BJ (cell line): ENCODE results near the gene TRAPPC12. TPM values are rescaled to one million over a fixed set of nuclear protein-coding genes. Genes with fewer than 3 reads are reported as not detected.

Source experiments
- CTCF ChIA-PET: fragments of 350-600 bp; formaldehyde crosslinking; extraction: SDS; loops from one replicate; lab custom pipeline; 2021; ENCODE audit warnings: antibody characterized with exemption, inconsistent platforms; lab: Yijun Ruan, JAX
- POLR2A ChIA-PET: fragments of 300-600 bp; sonication (Branson Sonifier 250); formaldehyde crosslinking; extraction: SDS; loops from one replicate; lab custom pipeline; 2021; ENCODE audit warnings: antibody characterized with exemption; lab: Charles Lee
- DNase-seq: peaks from one replicate; pipeline ENCODE4 v3.0.0-alpha.2; 2011; ENCODE audit warnings: low read depth
- H3K27me3 ChIP-seq: 2 replicates; pipeline ENCODE4 v1.6.0; 2011; ENCODE audit warnings: low read length; ENCODE audit not compliant: control insufficient read depth, insufficient read depth
- H3K36me3 ChIP-seq: 2 replicates; pipeline ENCODE4 v1.5.1; 2011; ENCODE audit warnings: low read length; ENCODE audit not compliant: control insufficient read depth, insufficient read depth
- H3K4me3 ChIP-seq: 2 replicates; pipeline ENCODE4 v1.5.1; 2011; ENCODE audit warnings: low read depth, mild to moderate bottlenecking, control low read depth, low read length
- CTCF ChIP-seq: IDR thresholded peaks from 2 replicates; pipeline ENCODE4 v1.5.1; 2011; ENCODE audit warnings: low read depth, mild to moderate bottlenecking, control low read depth, inconsistent platforms, low read length, moderate library complexity; ENCODE audit not compliant: insufficient read depth
- polyA plus RNA-seq: library from polyadenylated mRNA; depleted of rRNA; stranded (reverse); fragments of >200 nt; gene quantifications from 2 replicates; pipeline ENCODE4 v1.2.3, GENCODE V29; 2011

TRAPPC12 gene
- polyA plus RNA-seq, 1 experiment: 57.8 TPM

GRCh38 chr2:3344897-3345296 is 34.6 kb upstream of the TRAPPC12 start:
- DNase-seq: no peak
- no peaks in the 10 kb centered on the region for H3K27me3 ChIP-seq
- ChIA-PET POLR2A (no interaction called here), CTCF (no interaction called here)
- H3K36me3 ChIP-seq: no peaks in the 10 kb centered on the region; the same call in 1 of the 2 replicates
- no peak for TF ChIP-seq CTCF
- H3K4me3 ChIP-seq: no peak overlapping the region

GRCh38 chr2:3345621-3346020 is 33.9 kb upstream of the TRAPPC12 start:
- no peak for DNase-seq
- CTCF ChIA-PET: no interaction called here

GRCh38 chr2:3348767-3349166 is 30.7 kb upstream of the TRAPPC12 start:
- Histone ChIP-seq H3K36me3 (peaks cover under 1% of the 10 kb centered on the region), H3K4me3 (no peak overlapping the region), H3K27me3 (no peaks in the 10 kb centered on the region)
- ChIA-PET POLR2A (no interaction called here), CTCF (no interaction called here)
- no peak for DNase-seq
- no peak for TF ChIP-seq CTCF

More at GRCh38 chr2:3345621-3346020, 33.9 kb upstream of the TRAPPC12 start:
- TF ChIP-seq CTCF: no peak
- no peak overlapping the region for H3K4me3 ChIP-seq
- H3K36me3 ChIP-seq: no peaks in the 10 kb centered on the region; the same call in 1 of the 2 replicates
- POLR2A ChIA-PET: no interaction called here
- H3K27me3 ChIP-seq: no peaks in the 10 kb centered on the region

GRCh38 chr2:3349211-3349693 is 30.2 kb upstream of the TRAPPC12 start:
- no peak for DNase-seq

GRCh38 chr2:3354986-3355385 is 24.5 kb upstream of the TRAPPC12 start:
- no peak overlapping the region for H3K4me3 ChIP-seq
- no peak for TF ChIP-seq CTCF
- H3K27me3 ChIP-seq: no peaks in the 10 kb centered on the region
- POLR2A ChIA-PET: no interaction called here
- CTCF ChIA-PET: interaction anchor here (0.8 kb wide), 1 partner anchor 52 kb away, joined by 3 read pairs; no protein-coding TSS in a partner anchor
- no peak for DNase-seq
- H3K36me3 ChIP-seq: peaks cover 3% of the 10 kb centered on the region

More at GRCh38 chr2:3349211-3349693, 30.2 kb upstream of the TRAPPC12 start:
- no peak for TF ChIP-seq CTCF
- H3K27me3 ChIP-seq: no peaks in the 10 kb centered on the region
- CTCF ChIA-PET: no interaction called here
- POLR2A ChIA-PET: no interaction called here
- no peak overlapping the region for H3K4me3 ChIP-seq
- peaks cover 3% of the 10 kb centered on the region for H3K36me3 ChIP-seq
